GM18870 (cell line): Measurements from ENCODE around the gene SCN8A.

Source experiments
- ATAC-seq: cut with Tn5 transposase; IDR thresholded peaks from one replicate; pipeline ENCODE4 v1.9.1; 2021; ENCODE audit warnings: moderate library complexity; ENCODE audit not compliant: unreplicated experiment

The SCN8A gene

DNA sequence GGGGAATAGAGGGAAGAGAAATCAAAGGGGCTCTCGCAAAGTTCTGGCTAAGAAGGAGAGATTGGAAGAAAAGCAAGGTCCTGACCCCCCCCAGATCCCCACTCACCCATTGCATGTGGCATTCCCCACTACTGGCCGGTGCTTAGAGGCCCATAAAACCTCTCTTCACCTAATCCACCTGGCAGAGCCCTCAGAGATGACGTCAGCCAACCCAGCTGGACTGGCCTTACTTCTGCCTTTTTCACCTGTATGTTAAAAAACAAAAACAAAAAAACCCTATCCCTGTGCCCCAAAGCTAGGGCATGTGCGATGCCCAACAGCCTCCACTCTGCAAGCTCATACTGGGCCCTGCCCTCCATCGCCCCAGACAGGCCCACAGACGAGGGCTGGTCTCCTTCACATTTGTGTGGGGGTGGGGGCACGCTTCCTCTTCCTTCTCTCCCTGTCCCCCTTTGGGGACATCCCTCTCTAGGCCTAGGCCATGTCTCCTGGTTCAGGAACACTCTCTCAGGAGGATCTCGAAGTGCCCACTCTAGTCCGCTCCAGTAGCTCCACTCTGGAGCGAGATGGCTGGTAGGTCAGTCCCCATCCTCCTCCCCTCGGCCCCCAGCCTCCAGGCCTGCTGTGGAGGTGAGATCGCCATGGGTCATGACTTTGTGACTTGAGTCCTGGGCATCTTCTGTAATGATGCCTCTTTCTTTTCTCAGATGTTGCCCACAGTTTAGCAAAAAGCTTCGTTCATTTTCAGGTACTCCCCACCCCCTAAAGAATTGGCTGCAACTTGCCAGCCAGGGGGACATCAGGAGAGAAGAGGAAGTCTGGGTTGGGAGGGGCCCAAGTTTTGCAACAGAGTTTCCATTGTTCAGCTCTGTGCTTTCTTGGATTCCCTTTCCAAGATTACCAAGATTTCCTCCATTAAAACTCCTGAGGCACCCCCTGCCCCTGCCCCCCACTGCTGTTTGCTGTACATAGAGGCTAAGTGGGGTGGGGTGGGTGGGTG, 220.5 kb downstream of the SCN8A start:
- ATAC-seq = no peak

DNA sequence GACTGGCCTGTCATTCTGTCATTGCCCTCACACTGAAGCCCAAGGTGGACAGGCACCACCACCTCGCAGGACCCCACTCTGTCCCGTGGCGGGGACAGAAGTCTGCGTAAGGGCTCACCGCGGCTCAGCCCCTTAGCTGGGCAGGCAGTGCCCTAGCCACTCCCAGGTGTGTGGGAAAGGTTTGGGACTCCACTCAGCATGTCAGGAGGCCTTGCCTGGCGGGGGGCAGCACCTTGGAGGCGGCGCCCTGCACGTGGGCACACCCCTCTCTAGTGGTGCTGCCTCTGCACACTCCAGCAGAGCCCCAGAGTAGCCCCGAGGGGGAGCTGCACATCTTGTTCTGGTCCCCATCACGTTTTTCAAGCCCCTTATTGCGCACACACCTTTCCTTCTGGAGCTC, 221.8 kb downstream of the SCN8A start:
- no peak for ATAC-seq

DNA sequence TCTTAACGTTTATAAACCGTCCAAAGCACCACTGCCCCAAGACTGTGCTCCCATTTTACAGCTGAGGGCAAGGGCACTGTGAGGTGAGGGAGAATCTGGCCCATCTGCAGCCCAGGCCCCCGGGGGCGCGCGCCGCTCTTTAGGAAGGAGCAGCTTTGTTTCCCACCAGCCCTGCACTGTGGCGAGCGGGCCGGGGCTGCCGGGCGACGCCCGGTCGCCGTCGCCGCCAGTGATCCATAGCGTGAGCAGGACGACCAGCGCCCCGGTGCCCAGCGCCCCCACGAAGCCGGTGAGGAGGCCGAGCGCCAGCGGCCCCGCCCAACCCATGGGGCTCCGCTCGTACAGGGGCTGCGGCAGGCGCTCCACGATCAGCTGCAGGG, 222.9 kb downstream of the SCN8A start:
- no peak for ATAC-seq

DNA sequence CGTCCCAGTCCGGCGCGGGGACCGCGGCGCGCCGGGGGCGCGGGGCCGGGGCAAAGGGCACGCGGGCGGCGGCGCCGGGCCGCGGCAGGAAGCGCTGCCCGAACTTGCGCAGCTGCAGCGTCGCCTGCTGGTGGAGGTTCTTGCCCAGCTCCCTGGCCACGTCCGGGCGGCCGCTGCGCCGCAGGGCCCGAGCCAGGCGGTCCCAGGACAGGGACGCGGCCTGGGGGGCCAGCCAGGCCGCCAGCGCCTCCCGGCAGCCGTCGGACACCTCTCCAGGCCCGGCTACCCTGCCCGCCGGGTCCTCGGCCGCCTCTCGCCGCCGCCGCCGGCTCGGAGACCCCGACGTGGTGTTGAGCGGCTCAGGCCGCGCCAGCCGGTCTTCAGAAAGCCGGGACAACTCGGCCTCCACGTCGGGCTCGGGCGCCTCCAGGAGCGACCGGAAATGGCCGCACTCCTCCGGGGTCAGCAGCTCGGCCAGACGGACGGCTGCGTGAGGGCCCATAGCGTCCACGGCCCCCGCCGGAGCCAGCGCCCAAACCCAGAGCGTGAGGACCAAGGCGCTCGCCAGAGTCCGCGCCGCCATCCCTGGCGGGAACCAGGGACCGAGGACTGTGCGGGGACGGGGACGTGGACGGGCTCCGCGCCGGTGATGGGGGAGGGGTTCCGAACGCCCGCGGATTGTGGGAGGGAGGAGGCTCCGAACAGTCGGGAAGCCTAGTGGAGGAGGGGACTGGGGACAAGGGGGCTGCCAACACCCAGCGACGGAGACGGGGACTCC, 223.5 kb downstream of the SCN8A start:
- ATAC-seq = no peak

DNA sequence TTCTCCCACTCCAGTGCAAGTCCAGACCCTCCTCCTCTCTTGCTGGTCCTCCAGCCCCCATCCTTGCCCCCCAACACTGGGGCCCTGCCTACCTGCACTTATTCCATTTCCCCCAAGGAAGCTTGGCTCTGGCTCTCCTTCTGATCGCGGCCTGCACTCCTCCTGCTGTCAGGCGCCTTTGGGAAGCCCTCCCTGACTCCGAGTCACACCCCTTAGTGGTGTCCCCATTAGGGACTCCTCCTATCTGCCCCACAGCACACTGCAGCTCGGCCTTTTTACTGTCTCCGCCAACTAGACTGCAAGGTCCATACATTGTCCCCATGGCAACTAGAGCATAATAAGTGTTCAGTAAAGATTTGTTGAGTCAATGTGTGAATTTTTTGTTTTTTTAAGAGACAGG, 224.5 kb downstream of the SCN8A start:
- ATAC-seq = no peak

DNA sequence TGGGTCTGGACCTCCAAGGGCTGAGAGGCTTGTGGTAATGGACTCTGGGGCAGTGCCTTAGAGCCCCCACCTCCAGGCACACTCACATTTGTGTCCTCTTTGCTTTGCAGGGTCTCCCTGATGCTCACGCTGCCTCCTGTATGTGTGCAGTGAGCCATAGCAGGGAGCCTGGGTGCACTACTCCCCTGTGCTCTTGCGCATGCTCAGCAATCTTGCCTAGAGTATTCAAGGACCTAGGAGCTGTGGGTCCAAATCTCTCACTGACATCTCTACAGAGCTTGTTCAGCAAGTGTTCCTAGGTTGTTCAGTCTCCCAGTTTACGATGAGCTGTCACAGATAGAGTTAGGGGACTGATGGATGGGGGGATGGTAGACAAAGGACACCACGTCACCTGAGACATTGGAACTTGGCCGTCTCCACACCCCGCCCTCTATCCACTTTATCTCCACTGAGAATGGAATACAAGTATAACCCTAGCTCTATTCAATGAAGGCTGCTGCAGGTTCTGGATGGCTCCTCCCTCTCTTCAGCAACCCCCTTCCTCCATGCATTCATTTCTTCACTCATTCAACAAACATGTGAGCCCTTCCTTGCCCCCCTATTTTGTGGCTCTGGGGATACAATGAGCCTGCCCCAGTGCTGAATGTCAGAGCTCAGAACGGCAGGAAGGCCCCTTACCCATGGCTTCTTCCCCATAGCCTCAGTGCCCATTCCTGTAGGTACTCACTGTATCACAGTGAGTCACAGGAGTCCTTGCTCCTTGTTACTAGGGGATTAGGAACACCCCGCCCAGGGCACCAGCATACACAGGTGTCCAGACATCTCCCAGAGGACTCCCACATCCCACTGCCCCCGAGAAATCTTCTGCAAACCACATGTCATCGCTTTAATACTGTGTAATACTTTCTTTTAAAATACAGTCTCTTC, 226.3 kb downstream of the SCN8A start:
- ATAC-seq = no peak

DNA sequence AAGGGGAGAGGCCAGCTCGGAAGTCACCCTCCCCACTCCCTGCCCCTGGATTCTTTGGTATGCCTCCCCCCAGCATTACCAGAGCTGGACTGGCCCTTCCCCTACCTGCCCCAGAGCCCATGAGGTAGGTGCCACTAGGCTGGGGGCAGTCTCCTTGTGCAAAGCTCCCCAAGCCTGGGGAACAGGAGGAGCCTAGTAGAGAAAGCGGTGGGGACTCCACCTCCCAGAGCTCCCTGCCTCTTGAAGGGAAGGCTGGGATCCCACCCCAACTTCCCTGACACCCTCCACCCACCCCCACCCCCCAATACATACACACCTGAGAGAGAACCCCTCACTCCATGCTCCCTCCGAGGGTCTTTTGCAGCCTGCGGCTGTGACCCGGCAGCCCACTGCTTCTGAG, 227.1 kb downstream of the SCN8A start:
- ATAC-seq = no peak

DNA sequence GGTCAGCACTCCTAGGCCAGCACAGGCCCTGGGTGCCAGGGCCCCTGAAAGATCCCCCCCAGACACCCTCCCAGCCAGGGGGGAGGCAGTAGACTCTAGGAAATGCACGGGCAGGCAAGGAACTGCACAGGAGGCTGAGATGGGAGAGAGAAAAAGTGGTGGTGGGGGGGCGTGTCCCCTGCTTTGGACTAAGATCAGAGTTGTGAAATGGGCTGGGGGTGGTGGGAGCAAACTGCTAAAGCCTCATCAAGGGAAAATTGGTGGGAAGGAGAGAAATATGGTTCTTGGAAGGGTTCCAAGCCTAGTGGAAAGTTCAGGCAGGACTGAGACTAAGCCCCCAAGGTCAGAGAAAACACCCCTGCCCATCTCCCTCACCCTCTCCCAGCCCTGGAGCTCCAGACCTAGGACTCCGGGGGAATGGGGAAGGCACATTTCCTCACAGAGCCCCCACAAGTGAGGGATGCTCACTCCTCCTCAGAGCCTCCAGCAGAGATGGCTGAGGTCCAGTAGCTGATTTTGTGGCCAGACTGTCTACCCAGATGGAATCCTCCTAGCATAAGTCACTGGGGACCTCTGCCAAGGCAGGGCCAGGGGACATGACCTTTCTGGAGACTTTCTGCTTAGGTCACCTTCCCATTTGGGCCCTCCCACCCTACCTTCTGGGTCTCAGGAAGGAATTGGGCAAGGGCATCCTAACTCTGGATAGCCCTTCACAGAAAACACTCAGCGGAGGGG, 227.7 kb downstream of the SCN8A start:
- no peak for ATAC-seq

DNA sequence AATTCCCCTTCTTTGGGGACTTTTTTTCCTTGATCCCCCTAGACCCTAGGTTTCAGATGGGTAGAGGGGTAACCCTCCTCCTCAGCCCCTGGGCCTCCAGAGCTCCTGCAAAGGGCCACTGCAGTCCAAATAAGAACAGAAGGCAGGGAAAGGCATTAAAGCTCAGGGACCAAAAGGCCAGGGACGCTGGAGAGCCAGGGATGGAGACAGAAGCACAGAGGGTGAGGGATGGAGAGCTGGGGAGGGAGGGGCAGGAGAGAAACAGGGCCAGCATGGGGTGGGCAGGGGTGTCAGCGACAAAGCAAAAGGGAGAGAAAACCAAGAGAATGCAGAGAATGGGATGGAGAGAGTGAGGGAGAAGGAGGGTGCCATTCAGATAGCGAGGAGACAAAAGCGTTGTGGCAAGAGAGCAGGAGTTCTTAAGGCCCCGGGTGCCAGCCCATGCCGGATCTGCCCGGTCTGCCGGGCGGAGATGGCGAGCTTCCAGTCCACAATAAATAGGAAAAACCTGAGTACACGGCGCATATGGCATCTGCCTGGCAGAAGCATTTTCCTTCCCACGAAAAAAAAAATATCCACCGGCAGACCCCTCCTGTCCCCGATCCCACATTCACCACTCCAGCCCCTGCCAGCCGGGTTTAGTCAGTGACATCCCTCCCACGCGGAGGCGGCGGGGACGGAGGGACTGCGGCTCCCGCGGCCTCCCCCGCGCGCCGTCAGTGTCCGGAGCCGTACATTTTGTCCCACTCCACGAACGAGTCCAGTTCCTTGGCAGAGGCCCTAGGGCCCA, 228.9 kb downstream of the SCN8A start:
- ATAC-seq = no peak

DNA sequence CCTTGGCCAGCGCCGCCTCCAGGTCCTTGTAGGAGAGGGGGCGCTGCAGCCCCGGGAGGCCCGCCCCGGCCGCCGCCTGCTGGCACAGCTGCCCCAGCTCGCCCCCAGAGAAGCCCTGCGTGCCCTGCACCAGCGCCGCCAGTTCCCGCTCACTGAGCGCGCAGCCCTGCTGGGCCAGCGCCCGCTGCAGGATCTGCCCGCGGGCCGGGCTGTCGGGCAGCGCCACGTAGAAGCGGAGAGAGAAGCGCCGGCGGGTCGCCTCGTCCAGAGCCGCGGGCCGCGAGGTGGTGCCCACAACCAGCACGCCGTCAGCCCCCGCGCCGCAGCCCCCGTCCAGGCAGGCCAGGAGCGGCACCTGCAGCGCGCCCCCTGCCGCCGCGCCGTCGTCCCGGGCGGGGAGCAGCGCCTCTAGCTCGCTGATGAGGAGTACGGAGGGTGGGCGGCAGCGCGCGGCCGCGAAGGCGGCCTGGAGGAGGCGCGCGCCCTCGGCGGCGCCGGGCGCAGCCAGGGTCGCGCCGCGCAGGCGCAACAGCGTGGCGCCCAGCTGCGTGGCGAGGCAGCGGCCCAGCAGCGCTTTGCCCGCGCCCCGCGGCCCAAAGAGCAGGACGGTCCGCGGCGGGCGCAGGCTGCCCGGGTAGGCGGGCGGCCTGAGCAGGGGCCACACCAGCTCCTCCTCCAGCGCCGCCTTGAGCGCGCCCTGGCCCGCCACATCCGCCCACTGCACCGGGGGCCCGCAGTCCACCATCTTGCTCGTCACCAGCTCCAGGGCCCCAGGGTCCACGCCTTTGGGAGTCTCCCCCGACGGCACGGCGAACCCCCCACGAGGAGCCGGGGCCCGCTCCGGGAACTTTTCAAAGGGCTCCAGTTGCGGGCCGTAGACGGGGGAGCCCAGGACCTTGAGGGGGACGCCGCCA, 229.8 kb downstream of the SCN8A start:
- no peak for ATAC-seq

DNA sequence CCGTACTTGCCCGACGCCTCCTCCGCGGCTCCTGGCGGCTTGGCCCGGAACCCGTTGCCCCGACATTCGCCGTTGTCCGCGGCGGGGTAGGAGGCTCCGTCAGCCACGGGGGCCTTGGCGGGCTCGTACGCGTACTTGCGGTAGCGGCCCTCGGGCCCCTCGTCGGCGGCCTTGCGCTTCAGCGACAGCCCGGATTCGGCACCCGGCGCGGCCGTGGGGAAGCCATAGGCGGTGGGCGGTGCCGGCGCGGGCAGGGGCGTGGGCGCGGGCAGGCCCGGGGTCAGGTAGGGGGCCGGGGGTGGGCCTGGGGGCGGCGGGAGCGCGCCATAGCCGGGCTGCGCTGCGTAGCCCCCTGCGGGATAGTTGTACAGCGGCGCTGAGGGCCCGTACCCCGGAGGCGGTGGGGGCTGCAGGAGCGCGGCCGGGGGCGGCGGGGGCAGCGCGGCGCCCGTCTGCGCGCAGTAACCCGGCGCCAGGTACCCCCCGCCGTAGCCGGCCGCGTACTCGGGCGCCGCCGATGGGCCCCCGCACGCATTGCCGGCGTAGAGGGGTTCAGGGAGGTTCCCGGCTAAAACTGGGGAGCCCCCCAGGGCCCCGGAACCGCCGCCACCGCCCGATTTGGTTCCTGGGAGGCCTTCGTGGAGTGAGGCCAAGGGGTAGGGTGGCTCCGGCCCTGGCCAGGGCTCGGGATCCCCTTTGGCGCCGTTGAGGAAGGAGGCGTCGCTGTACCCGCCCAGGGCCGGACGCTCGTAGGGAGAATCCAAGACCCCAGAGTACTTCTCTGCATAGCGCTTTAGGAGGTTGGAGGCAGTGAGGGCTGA, 230.6 kb downstream of the SCN8A start:
- no peak for ATAC-seq

DNA sequence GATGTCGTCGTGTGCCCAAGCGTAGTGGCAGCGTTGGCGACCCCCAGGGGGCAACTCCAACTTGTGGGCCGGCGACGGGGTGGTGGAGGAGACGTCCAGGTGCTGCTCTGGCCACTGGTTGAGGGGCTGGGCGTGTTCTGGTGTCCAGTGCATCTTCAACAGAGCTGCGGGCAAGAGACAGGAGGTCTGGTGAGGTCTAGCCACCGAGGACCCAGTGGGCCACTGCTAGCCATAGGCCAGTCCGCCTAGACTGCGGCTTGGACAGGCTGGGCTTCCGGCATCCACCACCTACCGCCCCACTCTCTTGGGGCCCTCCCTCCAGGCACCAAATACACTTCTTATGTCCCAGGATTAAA, 231.2 kb downstream of the SCN8A start:
- no peak for ATAC-seq

DNA sequence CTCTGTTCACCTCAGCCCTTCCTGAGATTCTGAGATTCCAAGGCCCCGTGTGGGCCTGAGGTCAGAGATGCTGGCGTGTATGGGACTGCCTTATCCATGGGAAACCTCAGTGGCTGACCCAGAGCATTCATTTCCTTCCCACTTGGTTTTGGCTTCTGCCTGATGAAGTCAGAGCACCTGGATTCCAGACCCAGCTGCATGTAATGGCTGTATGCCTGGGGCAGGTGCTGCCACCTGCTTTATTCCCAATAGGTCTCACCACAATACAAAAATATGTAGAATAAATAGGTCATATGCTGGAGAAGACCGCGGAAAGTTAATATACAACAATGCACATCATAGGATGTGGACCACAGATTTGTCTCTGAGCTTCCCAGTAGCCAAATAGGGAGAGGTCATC, 231.9 kb downstream of the SCN8A start:
- no peak for ATAC-seq

DNA sequence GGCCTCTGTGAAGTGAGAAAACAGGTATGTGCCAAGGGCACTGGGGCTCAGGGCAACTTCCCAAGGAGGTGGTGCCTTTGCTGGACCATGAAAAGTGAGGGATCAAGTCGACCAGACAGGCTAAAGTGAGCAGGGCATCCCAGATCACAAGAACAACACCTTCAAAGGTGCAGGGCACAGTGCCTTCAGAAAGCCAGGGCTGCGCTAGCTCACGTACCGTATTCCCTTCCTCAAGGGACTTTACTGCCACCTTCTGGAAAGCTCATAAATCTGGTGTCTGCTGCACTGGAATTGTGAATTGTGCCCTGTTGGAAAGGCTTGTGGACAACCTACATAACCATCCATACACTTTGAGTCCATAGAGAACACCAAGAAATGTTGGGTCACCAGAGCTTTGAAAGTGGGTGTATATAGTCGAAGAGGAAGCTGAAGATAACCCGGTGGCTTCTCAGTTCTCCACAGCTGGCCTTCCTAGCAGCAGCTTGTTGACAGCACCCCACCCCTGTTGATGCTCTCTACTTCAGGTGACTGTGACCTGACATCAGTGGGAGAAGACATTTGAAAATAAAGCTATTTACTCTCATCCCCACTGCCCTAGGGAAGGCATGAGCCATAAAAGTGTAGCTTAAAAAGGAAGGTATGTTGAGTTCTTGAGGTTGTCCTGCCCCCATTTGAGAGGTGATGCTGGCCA, 233.0 kb downstream of the SCN8A start:
- no peak for ATAC-seq

DNA sequence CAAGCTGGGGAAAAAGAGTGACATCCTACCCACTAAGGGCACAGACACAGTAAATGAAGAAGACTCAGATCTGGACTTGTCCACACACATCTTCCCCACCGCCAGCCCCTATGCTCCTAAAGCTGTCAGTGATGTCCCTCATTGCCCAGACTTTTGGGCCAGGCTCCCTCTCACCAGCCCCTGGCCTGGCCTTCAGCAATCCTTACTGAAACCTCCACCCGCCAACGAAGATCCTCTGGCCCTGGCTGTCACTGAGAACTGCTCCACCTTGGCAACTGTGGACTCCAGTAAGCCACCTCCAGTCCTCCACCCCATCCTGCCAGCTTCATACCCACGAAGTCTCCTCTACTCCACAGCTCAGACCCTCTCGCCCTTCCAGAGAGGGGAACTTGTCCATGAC, 234.2 kb downstream of the SCN8A start:
- no peak for ATAC-seq

DNA sequence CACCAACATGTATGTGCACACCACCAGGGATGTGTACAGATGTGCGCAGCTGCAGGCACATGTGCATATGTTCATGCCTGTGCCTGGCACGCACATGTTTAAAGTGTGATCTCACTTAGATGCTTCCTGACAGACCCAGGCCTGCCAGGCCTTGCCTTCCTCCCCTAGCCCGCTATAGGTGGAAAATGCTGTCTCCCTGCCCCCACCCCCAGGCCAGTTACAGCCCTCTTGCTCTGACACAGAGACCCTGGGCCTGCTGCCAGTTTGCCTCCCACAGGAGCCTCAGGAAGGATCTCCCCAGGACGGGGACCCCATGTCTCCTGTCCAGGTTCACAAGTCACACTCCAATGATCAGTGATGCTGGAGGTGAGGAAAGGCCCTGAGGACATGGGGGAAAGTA, 235.8 kb downstream of the SCN8A start:
- no peak for ATAC-seq
